ENCODE results near the gene ANKRD12.

DNA sequence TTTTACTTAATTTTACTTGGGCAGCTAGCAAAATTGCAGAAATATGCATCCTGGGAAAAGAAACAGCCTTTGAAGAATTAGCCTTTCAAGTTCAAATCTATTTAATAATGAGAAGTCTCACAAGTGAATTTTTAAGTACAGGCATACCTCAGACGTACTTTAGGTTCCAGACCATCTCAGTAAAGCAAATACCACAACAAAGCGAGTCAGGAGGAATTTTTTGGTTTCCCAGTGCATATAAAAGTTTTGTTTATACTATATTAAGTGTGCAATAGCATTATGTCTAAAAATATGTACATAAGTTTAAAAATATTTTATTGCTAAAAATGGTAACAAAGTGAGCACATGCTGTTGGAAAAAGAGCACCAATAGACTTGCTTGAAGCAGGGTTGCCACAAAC is 147.2 kb downstream of the ANKRD12 start:
- TF ChIP-seq, protein P1, sequence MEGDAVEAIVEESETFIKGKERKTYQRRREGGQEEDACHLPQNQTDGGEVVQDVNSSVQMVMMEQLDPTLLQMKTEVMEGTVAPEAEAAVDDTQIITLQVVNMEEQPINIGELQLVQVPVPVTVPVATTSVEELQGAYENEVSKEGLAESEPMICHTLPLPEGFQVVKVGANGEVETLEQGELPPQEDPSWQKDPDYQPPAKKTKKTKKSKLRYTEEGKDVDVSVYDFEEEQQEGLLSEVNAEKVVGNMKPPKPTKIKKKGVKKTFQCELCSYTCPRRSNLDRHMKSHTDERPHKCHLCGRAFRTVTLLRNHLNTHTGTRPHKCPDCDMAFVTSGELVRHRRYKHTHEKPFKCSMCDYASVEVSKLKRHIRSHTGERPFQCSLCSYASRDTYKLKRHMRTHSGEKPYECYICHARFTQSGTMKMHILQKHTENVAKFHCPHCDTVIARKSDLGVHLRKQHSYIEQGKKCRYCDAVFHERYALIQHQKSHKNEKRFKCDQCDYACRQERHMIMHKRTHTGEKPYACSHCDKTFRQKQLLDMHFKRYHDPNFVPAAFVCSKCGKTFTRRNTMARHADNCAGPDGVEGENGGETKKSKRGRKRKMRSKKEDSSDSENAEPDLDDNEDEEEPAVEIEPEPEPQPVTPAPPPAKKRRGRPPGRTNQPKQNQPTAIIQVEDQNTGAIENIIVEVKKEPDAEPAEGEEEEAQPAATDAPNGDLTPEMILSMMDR (optimal IDR thresholded peaks at IDR 0.05 in 1 of 3, IDR thresholded peaks at IDR 0.05 in 1 of 3, conservative IDR thresholded peaks at IDR 0.05 in 1 of 3; ENCODE audit: extremely low read depth in 1 of 3, insufficient read depth in 2 of 3, low read length in 3 of 3) = no peak
- no peak for TF ChIP-seq EZH2 (IDR thresholded peaks at IDR 0.05; ENCODE audit: low read length)
